GM18498 (cell line): ENCODE measurements around the gene WNT9B.

Experiments
- ATAC-seq: cut with Tn5 transposase; IDR thresholded peaks from one replicate; pipeline ENCODE4 v1.9.1; 2021; ENCODE audit warnings: mild to moderate bottlenecking, moderate library complexity; ENCODE audit not compliant: unreplicated experiment

Gene WNT9B

DNA sequence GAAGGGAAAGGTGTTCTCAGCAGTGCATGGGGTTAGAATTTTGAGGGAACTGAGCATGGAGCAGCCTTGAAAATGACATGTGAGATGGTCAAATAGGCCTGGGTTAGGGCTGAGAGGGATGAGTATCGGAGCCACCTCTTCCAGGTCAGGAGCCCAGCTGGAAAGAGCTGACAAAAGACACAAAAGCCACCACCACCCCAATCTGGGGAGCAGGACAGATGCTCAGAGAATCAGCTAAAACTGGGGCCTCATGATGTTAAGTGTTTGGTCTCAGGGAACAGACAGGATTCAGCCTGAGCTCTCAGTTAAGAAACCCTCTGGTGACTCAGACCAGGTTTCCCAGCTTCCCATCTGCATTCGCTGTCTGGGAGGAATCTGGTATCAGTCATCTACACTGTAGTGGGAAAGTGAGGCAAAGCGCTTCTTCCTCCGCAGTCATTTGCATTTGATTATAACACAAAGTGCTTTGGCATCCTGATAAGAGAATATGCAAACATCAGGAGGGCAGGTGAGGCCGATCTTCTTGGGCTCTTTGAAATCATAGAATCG lies 2.6 kb downstream of the WNT9B start:
- ATAC-seq, result no peak

GRCh38 chr17:46854515-46854914 lies 3.1 kb downstream of the WNT9B start:
- no peak for ATAC-seq

DNA sequence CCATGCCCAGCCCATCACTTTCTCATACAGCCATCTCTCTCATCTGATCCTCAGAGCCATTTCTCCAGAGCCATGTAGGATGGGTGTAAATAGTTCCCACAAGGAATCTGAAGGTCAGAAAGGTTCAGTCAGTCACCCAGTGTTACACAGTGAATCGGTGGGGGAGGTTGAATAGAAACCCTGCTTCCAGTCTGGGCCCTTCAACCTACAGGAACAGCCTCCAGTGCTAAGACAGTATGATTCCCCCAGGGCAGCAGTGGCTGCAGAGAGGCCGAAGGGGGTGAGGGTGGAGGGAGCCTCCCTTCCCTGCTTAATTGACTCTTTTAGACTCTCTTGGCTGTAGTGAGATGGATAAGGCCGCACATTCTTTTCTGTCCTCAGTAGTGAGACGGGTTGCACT lies 3.6 kb downstream of the WNT9B start:
- no peak for ATAC-seq

- no peak for ATAC-seq
These were observed 6.2 kb downstream of the WNT9B start for GRCh38 chr17:46857600-46857999.

GRCh38 chr17:46859996-46860395 lies 8.6 kb downstream of the WNT9B start:
- no peak for ATAC-seq

DNA sequence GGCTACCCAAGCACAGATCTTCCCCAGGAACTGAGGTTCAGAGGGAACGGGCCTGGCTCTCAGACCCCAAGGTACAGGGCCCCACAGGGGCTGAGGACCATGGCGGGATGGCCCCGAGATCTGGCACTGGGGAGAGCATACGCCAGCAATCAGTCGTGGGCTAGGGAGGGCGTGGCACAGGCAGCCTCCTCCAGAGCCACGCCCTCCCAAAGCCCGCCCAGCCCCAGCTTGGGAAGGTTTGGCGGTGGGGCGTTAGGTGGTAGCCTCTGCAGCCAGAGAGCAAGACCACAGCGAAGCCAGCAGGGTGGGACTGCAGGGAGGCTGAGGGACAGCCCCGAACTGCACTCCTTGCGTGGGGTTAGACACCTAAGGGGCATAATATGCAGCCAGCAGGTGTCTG lies 11.6 kb downstream of the WNT9B start:
- no peak for ATAC-seq

DNA sequence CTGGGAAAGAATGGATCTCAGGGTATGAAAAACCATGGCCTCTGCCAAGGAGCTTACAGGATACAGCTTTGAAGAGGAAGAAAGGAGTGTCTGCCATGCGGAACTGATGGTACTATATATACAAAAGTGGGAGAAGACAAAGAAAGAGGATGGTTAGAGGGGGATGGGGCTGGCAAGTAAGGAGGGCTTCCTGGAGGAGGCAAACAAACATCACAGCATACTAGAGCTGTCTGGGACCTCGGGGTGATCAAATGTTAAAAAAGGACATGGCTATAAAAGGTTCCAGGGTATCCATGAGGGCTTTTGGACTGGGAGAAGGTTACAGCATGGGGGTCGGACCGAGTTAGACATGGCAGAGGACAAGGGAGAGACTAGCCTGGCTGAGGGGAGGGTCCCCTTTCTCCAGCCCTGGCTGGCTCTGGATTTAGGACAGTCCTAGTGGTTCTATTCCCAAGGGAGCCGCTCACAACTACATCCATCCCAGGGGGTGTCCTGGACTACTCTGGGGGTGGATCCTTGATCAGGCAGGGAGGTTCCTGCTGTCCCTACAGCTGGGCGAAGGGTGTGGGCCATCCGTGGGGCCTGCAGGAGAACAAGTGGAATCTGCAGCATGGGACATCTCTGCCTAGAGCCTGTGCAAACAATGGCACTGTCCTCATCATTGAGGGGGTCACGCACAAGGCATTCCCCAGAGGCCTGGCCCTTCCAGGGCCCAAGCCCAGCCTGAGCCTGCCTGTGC lies 12.2 kb downstream of the WNT9B start:
- no peak for ATAC-seq

DNA sequence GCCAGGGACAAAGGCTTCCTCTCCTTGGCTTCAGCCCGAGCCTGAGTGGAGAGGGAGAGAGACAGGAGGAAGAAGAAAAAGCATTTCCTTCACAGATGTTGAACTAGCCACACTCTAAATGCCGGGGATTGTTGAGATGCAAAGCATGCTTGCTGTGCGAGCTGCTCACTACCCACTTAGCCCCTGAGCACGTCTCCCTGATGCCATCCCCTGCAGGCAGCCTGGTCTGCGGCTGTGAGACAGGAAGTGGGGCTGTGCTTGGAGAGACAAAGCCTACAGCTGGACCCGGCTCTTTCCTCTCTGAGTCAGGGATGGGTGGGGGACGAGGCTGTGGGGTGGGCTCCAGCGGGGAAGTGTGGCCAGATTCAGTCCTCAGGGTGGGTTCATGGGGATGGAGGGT lies 13.7 kb downstream of the WNT9B start:
- no peak for ATAC-seq

GRCh38 chr17:46866325-46866724 lies 14.9 kb downstream of the WNT9B start:
- ATAC-seq, result no peak

DNA sequence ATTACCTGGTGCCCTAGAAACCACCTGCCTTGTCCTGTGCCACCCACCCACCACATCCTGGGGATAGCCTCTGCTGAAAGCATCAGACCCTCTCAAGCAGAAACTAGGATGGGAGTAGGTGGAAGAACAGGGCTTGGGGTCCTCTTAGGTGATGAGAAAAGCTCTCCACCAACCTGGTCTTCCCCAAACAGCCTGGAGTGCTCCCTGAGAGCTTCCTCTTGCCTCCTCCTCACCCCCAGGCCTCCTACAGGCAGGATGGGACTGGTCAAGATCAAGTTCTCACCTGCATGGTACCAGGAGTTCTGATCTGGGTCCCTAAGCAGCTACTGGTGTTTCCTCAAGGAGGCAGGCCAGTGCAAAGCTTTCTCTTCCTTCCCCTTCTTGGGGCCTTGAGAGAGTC lies 15.4 kb downstream of the WNT9B start:
- no peak for ATAC-seq

- ATAC-seq, result no peak
These were observed 17.4 kb downstream of the WNT9B start for GRCh38 chr17:46868689-46869187.

GRCh38 chr17:46869296-46869695 lies 17.9 kb downstream of the WNT9B start:
- ATAC-seq, result no peak

DNA sequence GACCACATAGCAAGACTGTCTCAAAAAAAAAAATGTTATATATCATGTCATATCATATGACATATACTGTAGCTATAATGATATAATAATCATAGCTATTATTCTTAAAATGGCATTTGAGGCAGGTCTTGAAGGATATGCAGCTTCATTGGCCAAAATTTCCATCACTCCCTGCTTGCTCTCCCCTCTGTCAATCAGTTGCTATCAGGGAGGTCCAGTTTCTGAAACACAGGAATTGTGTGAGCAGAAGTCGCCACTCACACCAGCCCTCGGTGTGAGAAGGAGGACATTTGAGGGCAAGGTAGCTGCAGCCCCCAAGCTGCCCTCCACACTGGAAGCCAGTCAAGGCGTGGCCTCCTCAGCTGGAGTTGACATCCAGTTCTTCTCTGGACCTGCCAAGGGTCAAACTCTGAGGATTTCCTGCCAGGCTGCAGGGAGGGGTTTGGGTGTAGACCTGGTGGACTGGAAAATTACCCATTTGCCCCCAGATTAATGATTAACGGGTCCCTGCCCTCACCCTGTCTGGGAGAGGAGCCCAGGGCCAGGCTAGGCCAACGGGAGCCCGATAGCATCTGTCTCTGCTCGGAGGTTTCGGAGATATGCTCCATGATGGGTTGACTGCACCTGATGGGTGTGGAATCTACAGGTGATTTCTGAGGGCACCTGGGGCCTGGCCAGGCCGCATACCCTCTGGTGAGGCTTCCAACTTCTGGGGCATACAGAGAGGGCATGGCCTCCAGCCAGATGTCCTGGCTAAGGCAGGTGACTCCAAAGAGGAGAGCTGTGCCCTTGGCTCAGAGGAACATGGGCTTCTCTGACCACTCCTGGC lies 18.8 kb downstream of the WNT9B start:
- no peak for ATAC-seq

- no peak for ATAC-seq
These were observed 21.0 kb downstream of the WNT9B start for GRCh38 chr17:46872421-46872820.

DNA sequence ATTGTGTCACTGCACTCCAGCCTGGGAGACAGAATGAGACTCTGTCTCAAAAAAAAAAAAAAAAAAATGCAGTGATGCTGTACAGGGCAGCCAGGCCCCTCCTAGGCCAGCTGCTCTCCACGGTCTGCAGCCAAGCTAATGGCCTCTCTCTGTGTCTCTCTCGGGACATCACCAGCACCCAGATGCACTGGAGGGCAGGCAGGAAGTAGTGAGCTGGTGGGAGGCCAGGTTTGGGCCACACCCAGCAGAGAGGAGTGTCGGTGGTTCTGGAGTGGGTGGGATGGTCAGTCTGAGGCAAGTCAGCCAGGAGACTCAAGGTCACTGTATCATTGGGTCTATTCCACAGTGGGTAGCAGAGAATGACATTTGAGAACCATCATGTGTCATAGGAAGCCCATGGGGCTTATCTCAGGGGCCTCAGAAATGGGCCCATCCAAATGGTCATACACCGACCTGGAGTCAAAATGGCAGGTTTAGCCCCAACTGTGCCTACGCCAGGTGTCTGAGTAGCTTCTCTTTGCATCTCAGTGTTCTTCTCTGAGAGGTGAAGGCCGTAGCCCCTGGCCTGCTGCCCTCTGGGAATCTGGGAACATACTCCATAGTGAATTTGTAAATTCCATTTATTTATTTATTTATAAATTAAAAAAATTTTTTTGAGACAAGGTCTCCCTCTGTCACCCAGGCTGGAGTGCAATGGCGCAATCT lies 22.7 kb downstream of the WNT9B start:
- ATAC-seq, result no peak

DNA sequence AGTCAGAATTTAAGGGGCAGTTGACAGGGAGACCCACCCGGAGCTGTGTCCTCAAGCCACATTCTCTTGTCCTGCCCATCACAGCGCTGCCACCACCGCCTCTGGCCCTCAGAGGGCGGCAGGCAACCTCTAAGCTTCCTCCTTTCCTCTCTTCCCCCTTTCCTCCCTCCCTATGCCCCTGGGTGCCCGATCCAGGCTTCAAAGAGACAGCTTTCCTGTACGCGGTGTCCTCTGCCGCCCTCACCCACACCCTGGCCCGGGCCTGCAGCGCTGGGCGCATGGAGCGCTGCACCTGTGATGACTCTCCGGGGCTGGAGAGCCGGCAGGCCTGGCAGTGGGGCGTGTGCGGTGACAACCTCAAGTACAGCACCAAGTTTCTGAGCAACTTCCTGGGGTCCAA lies 23.5 kb downstream of the WNT9B start:
- no peak for ATAC-seq

GRCh38 chr17:46875849-46876352 lies 24.5 kb downstream of the WNT9B start:
- no peak for ATAC-seq

GRCh38 chr17:46876353-46876887 lies 25.0 kb downstream of the WNT9B start:
- no peak for ATAC-seq

GRCh38 chr17:46876926-46877325 lies 25.5 kb downstream of the WNT9B start:
- no peak for ATAC-seq

- no peak for ATAC-seq
These were observed 26.1 kb downstream of the WNT9B start for GRCh38 chr17:46877466-46877865.

DNA sequence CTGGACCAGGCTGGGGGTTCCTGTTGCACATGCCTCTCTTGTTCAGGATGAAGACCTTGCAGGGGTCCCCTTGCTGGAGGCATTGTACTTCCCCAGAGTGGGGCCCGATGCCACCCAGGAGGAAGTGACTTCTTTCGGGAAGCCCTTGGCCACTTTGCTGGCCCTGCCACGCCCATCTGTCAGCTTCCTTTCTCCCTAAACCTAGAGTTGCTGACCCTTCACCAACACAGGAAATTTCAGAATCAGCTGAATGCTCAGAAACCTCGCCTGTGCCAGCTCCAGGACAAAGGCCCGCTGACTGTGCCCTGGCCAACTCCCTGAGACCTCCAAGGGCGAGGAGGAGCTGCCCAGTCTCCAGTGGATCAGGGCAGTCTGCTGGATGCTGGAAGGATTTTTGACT lies 26.7 kb downstream of the WNT9B start:
- no peak for ATAC-seq
